ENCODE measurements around the gene HCST.
A peak's percentile ranks its signal among the peaks of the same experiment; 100 is the strongest.
"Not testable (repeated sequence)": the region's sequence is repeated elsewhere in the genome, so short reads cannot be mapped to it uniquely, and the experiment has no call there.

The HCST gene

DNA sequence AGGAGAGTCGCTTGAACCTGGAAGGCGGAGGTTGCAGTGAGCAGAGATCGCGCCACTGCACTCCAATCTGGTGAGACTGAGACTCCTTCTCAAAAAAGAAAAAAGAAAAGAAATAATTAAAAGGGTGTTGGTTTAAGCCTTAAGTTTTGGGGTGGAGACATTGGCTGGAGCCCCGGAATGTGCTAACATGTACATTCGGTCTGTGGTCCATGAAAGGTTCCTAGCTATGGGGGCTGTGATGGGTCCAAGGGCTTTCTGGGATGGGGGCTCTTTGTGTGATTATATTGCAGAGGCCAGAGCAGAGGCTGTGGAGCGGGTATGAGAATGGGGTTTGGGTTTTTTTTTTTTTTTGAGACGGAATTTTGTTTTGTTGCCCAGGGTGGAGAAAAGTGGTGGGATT, 16.4 kb upstream of the HCST start:
- Histone ChIP-seq H3K36me3 (ENCODE audit: control insufficient read depth, insufficient read depth, low read length) (peaks cover 11% of the 10 kb centered on the region), H3K4me1 (ENCODE audit: control insufficient read depth, insufficient read depth, low read length) (no peaks in the 10 kb centered on the region), H3K27ac (ENCODE audit: low read depth, low read length) (no peak overlapping the region), H3K9ac (ENCODE audit: low read length) (no peak overlapping the region), H3K4me3 (ENCODE audit: low read length) (no peak overlapping the region), H3K27me3 (ENCODE audit: control insufficient read depth, insufficient read depth, low read length) (no peaks in the 10 kb centered on the region)

DNA sequence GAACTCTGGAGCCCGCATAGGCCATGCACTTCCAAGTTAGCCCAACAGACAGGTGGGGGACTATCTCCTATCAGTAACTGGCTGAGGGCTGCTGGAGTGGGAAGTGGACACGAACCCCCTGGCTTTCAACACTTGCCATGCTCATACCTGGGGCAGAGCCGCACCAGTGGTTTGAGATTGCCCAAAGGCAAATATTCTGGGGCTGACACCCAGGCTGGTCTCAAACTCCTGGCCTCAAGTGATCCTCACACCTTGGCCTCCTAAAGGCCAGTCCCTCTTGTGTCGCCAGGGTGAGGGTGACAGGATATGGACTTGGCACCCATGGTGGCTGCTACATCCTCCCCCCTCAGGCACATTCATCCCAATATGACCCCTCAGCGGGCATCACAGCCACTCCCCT, 15.1 kb upstream of the HCST start:
- no peaks in the 10 kb centered on the region for H3K27me3 ChIP-seq (ENCODE audit: control insufficient read depth, insufficient read depth, low read length)
- H3K4me1 ChIP-seq (ENCODE audit: control insufficient read depth, insufficient read depth, low read length), result no peaks in the 10 kb centered on the region
- no peak overlapping the region for H3K27ac ChIP-seq (ENCODE audit: low read depth, low read length)
- no peak overlapping the region for H3K4me3 ChIP-seq (ENCODE audit: low read length)
- no peak overlapping the region for H3K9ac ChIP-seq (ENCODE audit: low read length)
- peaks cover 11% of the 10 kb centered on the region for H3K36me3 ChIP-seq (ENCODE audit: control insufficient read depth, insufficient read depth, low read length)

DNA sequence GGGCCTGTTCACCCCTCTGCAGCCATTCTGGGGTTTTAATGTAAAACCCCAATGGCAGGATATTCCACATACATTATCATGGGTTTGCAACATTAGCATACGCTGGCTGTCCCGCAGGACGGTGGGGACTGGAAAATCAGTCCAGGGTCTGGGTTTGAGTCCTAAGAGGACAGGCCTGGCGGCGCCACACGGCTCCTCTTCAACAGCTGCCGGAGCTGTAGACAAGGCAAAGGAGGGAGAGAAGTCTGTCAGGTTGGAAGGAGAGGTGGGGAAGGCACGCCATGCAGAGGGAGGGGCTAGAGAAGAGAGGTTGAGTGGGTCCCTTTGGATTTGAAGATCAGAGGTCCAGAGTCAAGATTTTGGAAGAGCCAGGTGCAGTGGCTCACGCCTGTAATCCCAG, 13.9 kb upstream of the HCST start:
- Histone ChIP-seq H3K4me1 (ENCODE audit: control insufficient read depth, insufficient read depth, low read length) (no peaks in the 10 kb centered on the region), H3K4me3 (ENCODE audit: low read length) (no peak overlapping the region), H3K9ac (ENCODE audit: low read length) (no peak overlapping the region), H3K27ac (ENCODE audit: low read depth, low read length) (no peak overlapping the region), H3K27me3 (ENCODE audit: control insufficient read depth, insufficient read depth, low read length) (no peaks in the 10 kb centered on the region), H3K36me3 (ENCODE audit: control insufficient read depth, insufficient read depth, low read length) (peaks cover 17% of the 10 kb centered on the region)

DNA sequence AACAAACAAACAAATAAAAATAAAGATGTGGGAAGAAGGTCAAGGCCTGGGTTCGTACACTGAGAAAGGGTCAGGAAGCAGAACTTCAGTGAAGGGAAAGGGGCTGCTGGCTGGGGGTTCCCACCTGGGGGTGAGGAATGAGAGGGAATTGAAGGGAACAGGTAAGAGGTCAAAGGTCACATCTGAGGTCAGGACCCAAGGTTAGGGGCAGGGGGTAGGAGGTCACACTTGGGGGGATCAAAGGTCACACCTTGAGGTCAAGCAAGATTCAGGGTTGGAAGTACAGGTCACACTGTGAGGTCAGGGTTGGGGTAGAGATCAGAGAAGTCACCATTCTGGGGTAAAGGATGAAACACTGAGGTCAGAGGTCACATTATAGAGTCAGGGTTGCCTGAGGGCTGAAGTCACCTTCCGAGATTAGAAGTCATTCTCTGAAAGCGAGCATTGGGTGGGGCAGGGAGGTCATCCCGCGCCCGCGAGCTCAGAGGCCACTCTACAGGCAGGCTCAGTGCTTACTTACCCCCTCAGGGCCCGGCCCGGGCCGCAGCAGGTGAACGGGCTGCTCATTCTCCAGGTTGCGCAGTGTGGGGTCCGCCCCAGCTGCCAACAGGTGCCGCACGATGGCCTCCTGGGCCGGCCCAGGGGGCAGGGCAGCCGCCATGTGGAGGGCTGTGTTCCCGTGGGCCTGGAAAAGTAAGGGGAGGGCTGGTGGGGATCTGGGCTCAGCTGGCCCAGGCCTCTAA, 12.8 kb upstream of the HCST start:
- H3K4me1 ChIP-seq (ENCODE audit: control insufficient read depth, insufficient read depth, low read length), result no peaks in the 10 kb centered on the region
- H3K27me3 ChIP-seq (ENCODE audit: control insufficient read depth, insufficient read depth, low read length), result no peaks in the 10 kb centered on the region
- H3K36me3 ChIP-seq (ENCODE audit: control insufficient read depth, insufficient read depth, low read length), result peaks cover 20% of the 10 kb centered on the region
- H3K27ac ChIP-seq (ENCODE audit: low read depth, low read length), result no peak overlapping the region
- no peak overlapping the region for H3K4me3 ChIP-seq (ENCODE audit: low read length)
- no peak overlapping the region for H3K9ac ChIP-seq (ENCODE audit: low read length)

DNA sequence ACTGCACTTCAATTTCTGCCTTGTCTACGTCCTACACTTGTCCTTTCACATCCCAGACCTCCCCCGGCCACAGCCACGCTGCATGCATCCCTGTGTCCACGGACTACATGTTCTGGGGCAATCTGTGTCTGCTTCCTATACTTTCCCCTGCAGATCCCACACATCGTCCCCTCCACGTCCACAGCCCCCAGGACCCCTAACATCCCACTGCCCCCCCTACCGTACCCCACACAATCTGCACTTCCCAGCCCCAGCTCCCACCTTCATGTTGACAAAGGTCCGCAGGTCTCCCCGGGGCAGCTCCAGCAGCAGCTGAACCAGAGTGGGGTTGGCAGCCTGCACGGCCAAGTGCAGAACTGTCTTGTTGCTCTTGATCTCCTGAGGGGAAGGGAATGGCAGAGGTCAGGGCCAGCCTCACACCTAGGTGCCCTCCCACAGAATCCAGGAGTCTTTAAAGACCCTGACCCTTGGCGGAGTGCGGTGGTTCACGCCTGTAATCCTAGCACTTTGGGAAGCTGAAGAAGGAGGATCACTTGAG, 12.1 kb upstream of the HCST start:
- Histone ChIP-seq H3K9ac (ENCODE audit: low read length) (no peak overlapping the region), H3K4me1 (ENCODE audit: control insufficient read depth, insufficient read depth, low read length) (no peaks in the 10 kb centered on the region), H3K36me3 (ENCODE audit: control insufficient read depth, insufficient read depth, low read length) (peaks cover 20% of the 10 kb centered on the region), H3K27me3 (ENCODE audit: control insufficient read depth, insufficient read depth, low read length) (no peaks in the 10 kb centered on the region), H3K27ac (ENCODE audit: low read depth, low read length) (no peak overlapping the region), H3K4me3 (ENCODE audit: low read length) (no peak overlapping the region)

DNA sequence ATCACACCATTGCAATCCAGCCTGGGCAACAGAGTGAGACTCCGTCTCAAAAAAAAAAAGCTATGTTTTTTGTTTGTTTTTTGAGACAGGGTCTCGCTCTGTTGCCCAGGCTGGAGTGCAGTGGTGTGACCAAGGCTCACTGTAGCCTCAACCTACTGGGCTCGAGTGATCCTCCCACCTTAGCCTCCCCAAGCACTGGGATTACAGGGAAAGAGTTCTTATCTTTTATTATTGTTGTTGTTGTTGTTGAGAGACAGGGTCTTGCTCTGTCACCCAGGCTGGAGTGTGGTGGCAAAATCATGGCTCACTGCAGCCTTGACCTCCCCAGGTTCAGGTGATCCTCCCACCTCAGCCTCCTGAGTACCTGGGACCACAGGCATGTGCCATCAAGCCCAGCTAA, 10.5 kb upstream of the HCST start:
- not testable (repeated sequence) for H3K9ac ChIP-seq (ENCODE audit: low read length); H3K4me3 ChIP-seq (ENCODE audit: low read length); H3K27me3 ChIP-seq (ENCODE audit: control insufficient read depth, insufficient read depth, low read length); H3K4me1 ChIP-seq (ENCODE audit: control insufficient read depth, insufficient read depth, low read length); H3K27ac ChIP-seq (ENCODE audit: low read depth, low read length)
- H3K36me3 ChIP-seq (ENCODE audit: control insufficient read depth, insufficient read depth, low read length), result peaks cover 27% of the 10 kb centered on the region

DNA sequence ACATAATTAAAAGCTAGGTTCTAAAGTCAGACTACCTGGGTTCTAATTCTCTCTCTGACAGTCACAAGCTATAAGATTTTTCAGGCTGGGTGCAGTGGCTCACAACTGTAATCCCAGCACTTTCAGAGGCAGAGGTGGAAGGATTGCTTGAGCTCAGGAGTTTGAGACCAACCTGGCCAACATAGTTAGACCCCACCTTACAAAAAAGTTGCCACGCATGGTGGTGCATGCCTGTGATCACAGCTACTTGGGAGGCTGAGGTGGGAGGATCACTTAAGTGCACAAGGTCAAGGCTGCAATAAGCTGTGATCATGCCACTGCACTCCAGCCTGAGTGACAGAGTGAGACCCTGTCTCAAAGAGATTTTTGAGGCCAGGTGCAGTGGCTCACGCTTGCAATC, 8.0 kb upstream of the HCST start:
- Histone ChIP-seq H3K27me3 (ENCODE audit: control insufficient read depth, insufficient read depth, low read length) (no peaks in the 10 kb centered on the region), H3K4me1 (ENCODE audit: control insufficient read depth, insufficient read depth, low read length) (peaks cover 2% of the 10 kb centered on the region), H3K4me3 (ENCODE audit: low read length) (no peak overlapping the region), H3K36me3 (ENCODE audit: control insufficient read depth, insufficient read depth, low read length) (peaks cover 19% of the 10 kb centered on the region), H3K27ac (ENCODE audit: low read depth, low read length) (no peak overlapping the region), H3K9ac (ENCODE audit: low read length) (no peak overlapping the region)

DNA sequence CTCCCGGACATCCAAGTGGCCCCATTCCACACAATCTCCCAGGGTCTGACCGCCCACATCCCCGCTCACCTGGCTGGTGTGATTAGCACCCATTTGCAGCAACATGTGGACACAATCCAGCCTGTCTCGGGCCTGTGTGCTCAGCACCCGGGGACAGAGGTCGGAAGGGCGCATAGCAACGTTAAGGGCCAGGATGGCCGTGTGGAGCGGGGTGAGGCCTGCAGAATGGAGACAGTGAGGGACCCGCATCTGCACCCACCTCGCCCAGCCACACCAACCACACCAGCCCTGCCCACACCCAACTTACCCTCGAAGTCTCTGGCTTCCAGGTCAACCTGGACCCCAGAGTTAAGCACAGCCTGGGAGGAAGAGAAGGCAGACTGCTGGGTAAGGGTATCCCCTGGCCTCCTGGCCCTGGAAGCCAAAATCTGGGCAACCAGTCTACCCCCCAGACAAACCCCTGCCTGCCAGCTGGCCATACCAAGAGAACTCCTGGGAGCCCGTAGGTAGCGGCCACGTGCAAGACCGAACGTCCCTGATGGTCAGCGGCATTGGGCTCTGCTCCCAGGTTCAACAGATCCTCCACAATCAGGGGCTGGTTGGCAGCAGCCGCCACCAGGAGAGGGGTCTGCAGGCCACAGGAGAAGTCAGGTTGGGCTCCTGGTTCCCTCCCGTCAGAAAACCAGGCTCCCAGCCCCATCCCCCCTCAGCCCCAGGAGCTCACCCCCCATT, 6.3 kb upstream of the HCST start:
- peaks cover 16% of the 10 kb centered on the region for H3K36me3 ChIP-seq (ENCODE audit: control insufficient read depth, insufficient read depth, low read length)

DNA sequence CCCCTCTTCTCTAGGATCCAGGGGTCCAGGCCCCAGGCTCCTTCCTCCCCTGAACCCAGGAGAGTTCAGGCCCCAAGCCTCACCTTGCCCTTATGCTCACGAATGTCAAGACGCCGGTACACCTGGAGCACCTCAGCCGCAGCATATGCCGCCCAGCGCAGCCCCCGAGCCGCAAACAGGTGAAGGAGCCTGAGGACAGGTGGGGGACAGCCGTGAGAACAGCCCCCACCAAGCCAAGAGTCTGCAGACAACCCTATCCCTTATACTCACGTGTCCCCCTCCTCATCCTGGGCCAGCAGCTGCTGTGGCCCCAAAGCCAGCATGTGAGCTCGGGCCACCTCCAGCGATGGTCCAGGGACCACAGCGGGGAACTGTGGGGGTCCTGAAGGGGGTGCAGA, 5.7 kb upstream of the HCST start:
- Histone ChIP-seq H3K27me3 (ENCODE audit: control insufficient read depth, insufficient read depth, low read length) (no peaks in the 10 kb centered on the region), H3K4me3 (ENCODE audit: low read length) (no peak overlapping the region), H3K9ac (ENCODE audit: low read length) (no peak overlapping the region), H3K27ac (ENCODE audit: low read depth, low read length) (no peak overlapping the region), H3K36me3 (ENCODE audit: control insufficient read depth, insufficient read depth, low read length) (peaks cover 16% of the 10 kb centered on the region), H3K4me1 (ENCODE audit: control insufficient read depth, insufficient read depth, low read length) (peaks cover 2% of the 10 kb centered on the region)

More for the DNA sequence above, 6.3 kb upstream of the HCST start:
- Histone ChIP-seq H3K4me3 (ENCODE audit: low read length) (no peak overlapping the region), H3K4me1 (ENCODE audit: control insufficient read depth, insufficient read depth, low read length) (peaks cover 2% of the 10 kb centered on the region), H3K9ac (ENCODE audit: low read length) (no peak overlapping the region), H3K27ac (ENCODE audit: low read depth, low read length) (no peak overlapping the region), H3K27me3 (ENCODE audit: control insufficient read depth, insufficient read depth, low read length) (no peaks in the 10 kb centered on the region)

DNA sequence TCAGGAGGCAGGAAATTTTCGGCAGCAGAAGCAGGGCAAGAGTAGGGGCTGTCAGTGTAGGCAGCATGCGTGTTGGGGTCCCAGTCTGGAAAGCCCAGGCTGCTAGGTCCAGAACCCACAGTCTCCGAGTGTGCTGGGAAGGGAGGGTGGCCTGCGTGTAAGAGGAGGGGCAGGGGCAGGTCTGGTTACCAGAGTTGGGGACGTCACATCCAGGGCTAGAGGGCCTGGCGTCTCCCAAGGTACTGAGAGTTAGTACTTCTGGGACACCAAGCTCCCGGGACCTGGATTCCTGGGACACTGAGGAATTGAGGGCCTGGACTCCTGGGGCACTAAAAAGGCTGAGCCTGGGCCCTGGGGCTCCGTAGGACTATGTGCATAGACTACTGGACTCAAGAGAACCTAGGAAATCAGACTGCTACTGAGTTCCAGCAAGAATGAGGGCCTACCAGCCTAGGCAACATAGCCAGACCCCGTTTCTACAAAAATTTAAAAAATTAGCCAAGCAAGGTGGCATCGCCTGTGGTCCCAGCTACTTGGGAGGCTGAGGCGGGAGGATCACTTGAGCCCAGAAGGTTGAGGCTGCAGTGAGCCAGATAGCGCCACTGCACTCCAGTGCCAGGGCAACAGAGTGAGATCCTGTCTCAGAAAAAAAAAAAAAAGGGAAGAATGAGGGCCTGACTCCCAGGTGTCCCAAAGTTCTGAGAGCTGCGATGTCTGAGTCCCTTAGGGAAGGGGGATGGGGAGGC, 4.5 kb upstream of the HCST start:
- H3K4me3 ChIP-seq (ENCODE audit: low read length), result peak overlapping the region; percentile 84
- peaks cover 2% of the 10 kb centered on the region for H3K4me1 ChIP-seq (ENCODE audit: control insufficient read depth, insufficient read depth, low read length)
- peaks cover 14% of the 10 kb centered on the region for H3K36me3 ChIP-seq (ENCODE audit: control insufficient read depth, insufficient read depth, low read length)
- no peak overlapping the region for H3K9ac ChIP-seq (ENCODE audit: low read length)
- H3K27me3 ChIP-seq (ENCODE audit: control insufficient read depth, insufficient read depth, low read length), result no peaks in the 10 kb centered on the region
- no peak overlapping the region for H3K27ac ChIP-seq (ENCODE audit: low read depth, low read length)

DNA sequence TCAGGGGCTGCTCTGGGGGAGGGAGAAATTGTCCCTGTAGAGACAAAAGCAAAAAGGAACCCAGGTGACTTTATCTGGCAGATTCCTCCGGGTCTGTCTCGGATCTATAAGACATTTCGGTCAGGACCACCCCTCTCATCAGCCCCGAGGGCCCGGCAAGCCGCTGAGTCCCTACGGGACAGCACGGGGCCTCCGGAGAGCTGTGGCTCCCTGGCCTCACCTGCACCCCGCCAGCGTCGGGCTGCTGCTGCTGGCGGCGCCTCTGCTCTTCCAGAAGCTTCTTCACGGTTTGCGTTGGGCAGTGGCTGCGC, 3.9 kb upstream of the HCST start:
- H3K9ac ChIP-seq (ENCODE audit: low read length), result peak overlapping the region; percentile 66
- no peaks in the 10 kb centered on the region for H3K27me3 ChIP-seq (ENCODE audit: control insufficient read depth, insufficient read depth, low read length)
- peaks cover 10% of the 10 kb centered on the region for H3K36me3 ChIP-seq (ENCODE audit: control insufficient read depth, insufficient read depth, low read length)
- H3K27ac ChIP-seq (ENCODE audit: low read depth, low read length), result peak overlapping the region; percentile 77
- peak overlapping the region; percentile 84 for H3K4me3 ChIP-seq (ENCODE audit: low read length)
- H3K4me1 ChIP-seq (ENCODE audit: control insufficient read depth, insufficient read depth, low read length), result peaks cover 2% of the 10 kb centered on the region

DNA sequence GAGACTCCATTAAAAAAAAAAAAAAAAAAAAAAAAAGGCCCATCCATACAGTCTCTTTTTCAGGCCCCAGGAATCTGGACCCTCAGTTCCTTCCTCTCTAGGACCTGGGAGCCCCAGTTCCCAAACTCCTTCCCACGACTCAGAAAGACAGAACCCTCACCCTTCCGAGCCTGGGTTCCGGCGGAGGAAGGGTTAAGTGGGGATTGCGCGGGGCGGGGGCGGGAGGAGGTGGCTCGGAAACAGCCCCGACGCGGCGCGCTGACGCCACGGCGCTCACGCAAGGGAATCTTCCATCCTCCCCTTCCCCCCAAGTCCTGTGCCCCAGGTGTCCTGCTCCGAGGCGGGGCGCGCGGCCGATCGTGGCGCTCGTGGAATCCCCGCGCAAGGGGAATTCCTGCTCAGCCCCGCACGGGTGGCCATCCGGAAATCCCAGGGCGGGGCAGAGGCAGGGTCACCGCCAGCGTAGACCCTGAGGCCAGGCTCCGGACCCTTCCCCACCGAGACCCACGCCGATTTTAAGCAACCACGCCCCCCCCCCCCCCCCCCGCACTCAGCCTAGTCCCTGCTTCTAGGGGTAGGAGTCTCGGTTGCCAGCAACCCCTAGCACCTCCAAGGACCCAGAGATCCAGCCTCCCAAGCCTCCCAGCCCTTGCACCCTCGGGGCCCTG, 2.6 kb upstream of the HCST start:
- Histone ChIP-seq H3K4me1 (ENCODE audit: control insufficient read depth, insufficient read depth, low read length) (peaks cover 2% of the 10 kb centered on the region), H3K27ac (ENCODE audit: low read depth, low read length) (peak overlapping the region; percentile 77), H3K27me3 (ENCODE audit: control insufficient read depth, insufficient read depth, low read length) (no peaks in the 10 kb centered on the region), H3K36me3 (ENCODE audit: control insufficient read depth, insufficient read depth, low read length) (peaks cover 6% of the 10 kb centered on the region), H3K4me3 (ENCODE audit: low read length) (peak overlapping the region; percentile 84), H3K9ac (ENCODE audit: low read length) (peak overlapping the region; percentile 35)
